WERI-Rb-1 (cell line): ENCODE data around the gene DCC.

ENCODE experiments used
- DNase-seq: peaks from one replicate; pipeline ENCODE4 v3.0.0-alpha.2; 2020
- H3K27ac ChIP-seq: fragments of 250-450 bp; sonication (Bioruptor Pico); 2 replicates; pipeline ENCODE4 v1.5.1; 2020; ENCODE audit warnings: mild to moderate bottlenecking, moderate library complexity
- H3K27me3 ChIP-seq: fragments of 250-450 bp; sonication (Bioruptor Pico); 2 replicates; pipeline ENCODE4 v1.5.1; 2021; ENCODE audit warnings: mild to moderate bottlenecking, low read depth, moderate library complexity; ENCODE audit not compliant: insufficient read depth, severe bottlenecking
- H3K36me3 ChIP-seq: fragments of 250-450 bp; sonication (Bioruptor Pico); 2 replicates; pipeline ENCODE4 v1.5.1; 2020; ENCODE audit warnings: mild to moderate bottlenecking, moderate library complexity
- H3K4me3 ChIP-seq: 2 replicates; pipeline ENCODE4 v1.5.1; 2011; ENCODE audit warnings: low read depth, mild to moderate bottlenecking, control low read depth, low read length
- H3K9me3 ChIP-seq: fragments of 250-450 bp; sonication (Bioruptor Pico); 2 replicates; pipeline ENCODE4 v1.5.1; 2021; ENCODE audit warnings: mild to moderate bottlenecking, moderate library complexity; ENCODE audit not compliant: severe bottlenecking
- TF ChIP-seq, protein P1 (sequence below): IDR thresholded peaks from 2 replicates; pipeline ENCODE4 v1.5.1; 2011; ENCODE audit warnings: low read depth, mild to moderate bottlenecking, control low read depth, inconsistent platforms, low read length

DCC gene

GRCh38 chr18:53560546-53560945 is 1220.5 kb downstream of the DCC start:
- Histone ChIP-seq H3K9me3 (peaks cover 6% of the 10 kb centered on the region), H3K4me3 (no peak overlapping the region), H3K36me3 (no peaks in the 10 kb centered on the region), H3K27ac (no peak overlapping the region), H3K27me3 (peaks cover 65% of the 10 kb centered on the region)
- no peak for DNase-seq
- TF ChIP-seq, protein P1, sequence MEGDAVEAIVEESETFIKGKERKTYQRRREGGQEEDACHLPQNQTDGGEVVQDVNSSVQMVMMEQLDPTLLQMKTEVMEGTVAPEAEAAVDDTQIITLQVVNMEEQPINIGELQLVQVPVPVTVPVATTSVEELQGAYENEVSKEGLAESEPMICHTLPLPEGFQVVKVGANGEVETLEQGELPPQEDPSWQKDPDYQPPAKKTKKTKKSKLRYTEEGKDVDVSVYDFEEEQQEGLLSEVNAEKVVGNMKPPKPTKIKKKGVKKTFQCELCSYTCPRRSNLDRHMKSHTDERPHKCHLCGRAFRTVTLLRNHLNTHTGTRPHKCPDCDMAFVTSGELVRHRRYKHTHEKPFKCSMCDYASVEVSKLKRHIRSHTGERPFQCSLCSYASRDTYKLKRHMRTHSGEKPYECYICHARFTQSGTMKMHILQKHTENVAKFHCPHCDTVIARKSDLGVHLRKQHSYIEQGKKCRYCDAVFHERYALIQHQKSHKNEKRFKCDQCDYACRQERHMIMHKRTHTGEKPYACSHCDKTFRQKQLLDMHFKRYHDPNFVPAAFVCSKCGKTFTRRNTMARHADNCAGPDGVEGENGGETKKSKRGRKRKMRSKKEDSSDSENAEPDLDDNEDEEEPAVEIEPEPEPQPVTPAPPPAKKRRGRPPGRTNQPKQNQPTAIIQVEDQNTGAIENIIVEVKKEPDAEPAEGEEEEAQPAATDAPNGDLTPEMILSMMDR = no peak

- no peak for DNase-seq
- no peak overlapping the region for H3K4me3 ChIP-seq
- H3K36me3 ChIP-seq = no peaks in the 10 kb centered on the region
- H3K27ac ChIP-seq = no peak overlapping the region
- peaks cover 48% of the 10 kb centered on the region for H3K27me3 ChIP-seq
- TF ChIP-seq, protein P1 = no peak
- H3K9me3 ChIP-seq = peaks cover 4% of the 10 kb centered on the region
Observed at GRCh38 chr18:53566626-53567025, 1226.6 kb downstream of the DCC start.

DNA sequence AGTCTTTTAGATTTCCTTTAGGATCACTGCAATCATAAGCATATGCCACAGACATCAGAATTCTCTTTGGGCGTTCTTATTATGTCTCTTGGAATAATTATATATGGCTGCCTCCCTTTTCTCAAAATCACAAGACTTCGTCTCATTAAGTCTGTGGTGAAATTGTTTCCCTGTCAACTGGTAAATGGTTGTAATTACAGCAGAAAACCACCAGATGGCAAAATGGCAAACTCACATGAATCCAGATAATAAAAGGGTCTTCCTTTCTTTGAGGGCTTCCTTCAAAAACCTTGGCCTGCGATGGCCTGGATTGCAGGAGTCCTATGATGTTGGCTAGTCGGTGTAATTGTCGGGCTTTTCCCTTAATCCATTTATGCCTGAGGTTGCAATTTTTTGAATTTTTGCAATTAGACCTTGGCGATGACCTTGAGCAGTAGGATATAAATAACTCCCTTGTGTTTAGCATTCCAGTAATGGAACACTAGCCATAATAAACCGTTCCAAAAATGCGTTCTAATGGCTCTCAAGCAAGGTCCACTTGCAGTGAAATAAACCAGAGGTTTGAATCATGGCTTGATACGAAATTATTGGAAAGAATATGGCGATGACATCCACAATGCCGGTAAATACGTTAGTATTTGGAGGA is 1228.1 kb downstream of the DCC start:
- TF ChIP-seq, protein P1 = peak; percentile 48; the same call in 1 of the 2 replicates
- peak; percentile 13 for DNase-seq
- Histone ChIP-seq H3K4me3 (no peak overlapping the region), H3K36me3 (no peaks in the 10 kb centered on the region), H3K27me3 (peaks cover 50% of the 10 kb centered on the region), H3K9me3 (no peaks in the 10 kb centered on the region), H3K27ac (no peak overlapping the region)
